HG03469 (cell line): ENCODE data around the gene PROCA1.
"Not testable (repeated sequence)": the region's sequence is repeated elsewhere in the genome, so short reads cannot be mapped to it uniquely, and the experiment has no call there.

Source experiments
- ATAC-seq: cut with Tn5 transposase; IDR thresholded peaks from one replicate; pipeline ENCODE4 v1.9.1; 2021; ENCODE audit warnings: mild to moderate bottlenecking, moderate library complexity, moderate number of reproducible peaks; ENCODE audit not compliant: unreplicated experiment

The PROCA1 gene

DNA sequence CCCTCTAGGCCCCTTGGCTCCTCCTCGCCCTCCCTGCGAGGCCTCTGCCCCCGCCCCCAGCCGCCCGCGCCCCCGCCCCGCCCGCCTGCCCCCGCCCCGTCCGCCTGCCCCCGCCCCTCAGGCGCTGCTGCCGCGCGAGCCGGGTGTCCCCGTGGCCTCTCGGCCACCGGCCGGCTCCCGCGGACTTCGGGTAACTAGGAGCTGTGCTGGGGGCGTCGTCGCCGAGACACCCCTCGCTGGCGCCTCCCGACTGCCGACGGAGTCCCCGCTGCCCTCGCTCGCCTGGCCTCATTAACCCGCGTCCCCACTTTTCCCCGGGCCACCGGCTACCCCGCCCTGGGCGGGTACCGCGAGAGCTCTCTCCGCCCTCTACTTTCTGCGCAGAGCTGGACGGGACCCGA lies 14.5 kb upstream of the PROCA1 start, which contains the start of gene TLCD1:
Gene TLCD1, minus strand, starts transcription at position 8 of the 401 bp plus-strand sequence. CDS start 136 bp downstream, outside the sequence.
- ATAC-seq, result no peak

GRCh38 chr17:28725660-28726225 lies 14.1 kb upstream of the PROCA1 start:
- no peak for ATAC-seq

DNA sequence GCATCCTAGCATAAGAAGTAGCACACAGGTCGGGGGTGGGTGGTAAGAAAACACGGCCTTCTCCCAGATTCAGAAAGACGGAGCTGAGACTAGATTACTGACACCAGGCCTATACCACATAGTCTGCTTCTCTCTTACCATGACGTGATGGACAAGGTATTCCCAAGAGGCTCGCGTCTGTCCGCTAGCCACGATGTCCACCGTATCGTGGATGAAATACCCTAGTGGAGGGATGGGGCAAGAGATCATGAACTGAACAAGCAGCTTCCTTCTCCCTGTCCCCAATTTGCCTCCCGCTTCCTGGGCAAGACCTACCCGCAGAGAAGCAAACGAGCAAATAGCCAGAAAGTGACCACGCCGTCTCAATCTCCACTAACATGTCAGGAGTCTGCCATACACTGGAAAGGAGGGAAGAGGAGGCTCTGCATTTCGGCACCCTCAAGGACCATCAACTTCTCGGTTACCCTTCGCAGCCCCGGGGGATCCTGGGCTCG lies 13.5 kb upstream of the PROCA1 start:
- ATAC-seq, result no peak

DNA sequence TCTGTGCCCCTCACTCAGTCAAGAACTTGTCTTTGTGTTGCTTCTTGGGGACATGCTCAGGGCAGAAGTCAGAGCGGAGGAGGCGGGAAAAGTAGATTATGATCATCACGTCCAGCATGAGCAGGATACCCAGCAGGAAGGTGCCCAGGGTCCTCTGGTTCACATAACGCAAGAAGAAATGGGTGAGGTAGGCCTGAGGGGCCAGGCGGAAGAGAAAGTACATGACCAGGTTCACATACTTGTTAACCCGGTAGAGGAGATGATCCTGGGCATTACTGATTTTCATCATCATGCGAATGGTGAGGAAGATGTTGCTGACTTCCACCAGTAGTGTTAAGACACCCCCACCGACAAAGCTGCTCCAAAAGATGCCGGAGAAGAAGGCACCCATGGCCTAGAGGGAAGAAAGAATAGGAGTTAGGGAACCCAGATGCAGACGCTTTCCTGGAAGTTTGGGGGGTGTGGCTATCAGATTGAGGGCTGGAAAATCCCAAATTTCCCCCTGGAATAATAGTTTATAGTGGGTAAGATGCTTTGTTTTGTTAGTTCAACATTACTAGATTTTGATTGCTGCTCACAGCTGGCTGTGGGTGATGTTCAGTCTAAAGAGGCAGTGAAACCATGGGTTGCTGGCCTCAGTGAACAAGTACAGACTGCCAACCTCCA lies 12.9 kb upstream of the PROCA1 start:
- ATAC-seq, result no peak

DNA sequence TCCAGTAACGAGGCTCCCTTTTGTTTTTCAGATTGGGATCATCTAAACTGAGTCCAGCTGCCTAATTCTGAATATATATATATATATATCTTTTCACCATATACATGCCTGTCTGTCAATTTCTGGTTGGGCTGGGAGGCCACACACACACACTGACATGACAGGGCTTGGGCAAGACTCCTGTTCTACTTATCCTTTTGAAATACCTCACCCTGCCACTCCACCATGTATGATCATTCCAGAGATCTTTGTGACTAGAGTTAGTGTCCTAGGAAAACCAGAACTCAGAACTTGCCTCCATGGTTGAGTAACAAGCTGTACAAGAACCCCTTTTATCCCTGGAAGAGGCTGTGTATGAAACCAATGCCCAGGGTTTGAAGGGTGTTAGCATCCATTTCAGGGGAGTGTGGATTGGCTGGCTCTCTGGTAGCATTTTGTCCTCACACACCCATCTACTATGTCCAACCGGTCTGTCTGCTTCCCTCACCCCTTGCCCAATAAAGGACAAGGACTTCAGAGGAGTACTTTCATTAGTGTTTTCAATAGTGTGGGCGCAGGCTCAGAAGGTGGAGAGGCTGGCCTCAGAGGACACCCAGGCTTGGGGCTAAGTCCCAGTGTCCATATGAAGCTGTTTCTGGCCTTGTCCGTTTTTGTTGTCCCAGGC lies 12.3 kb upstream of the PROCA1 start:
- not testable (repeated sequence) for ATAC-seq

- no peak for ATAC-seq
These were observed 11.6 kb upstream of the PROCA1 start for GRCh38 chr17:28723159-28723835.

DNA sequence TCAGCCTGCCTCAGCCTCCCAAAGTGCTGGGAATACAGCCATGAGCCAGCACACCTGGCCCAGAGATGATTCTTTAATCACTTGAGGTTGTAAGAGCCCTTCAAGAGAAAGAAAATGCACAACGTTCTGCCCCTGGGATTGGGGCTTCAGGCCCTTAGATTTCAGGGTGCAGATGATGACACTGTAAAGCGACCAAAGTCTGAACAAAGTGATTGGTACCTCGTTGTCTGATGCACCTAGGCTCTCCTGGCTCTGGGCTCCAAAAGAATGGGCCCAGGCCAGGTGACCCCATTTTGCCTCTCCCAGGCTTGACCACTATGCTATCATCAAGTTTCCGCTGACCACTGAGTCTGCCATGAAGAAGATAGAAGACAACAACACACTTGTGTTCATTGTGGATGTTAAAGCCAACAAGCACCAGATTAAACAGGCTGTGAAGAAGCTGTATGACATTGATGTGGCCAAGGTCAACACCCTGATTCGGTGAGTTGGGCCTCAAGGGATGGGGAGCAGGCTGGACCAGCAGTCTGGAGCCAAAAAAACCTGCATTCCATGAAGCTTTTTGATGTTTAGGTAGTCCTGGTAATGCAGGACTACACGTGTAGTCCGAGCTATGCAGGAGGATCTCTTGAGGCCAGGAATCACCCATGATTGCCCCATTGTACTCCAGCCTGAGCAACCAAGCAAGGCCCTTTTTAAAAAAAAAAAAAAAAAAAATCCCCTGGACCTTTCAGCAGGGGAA lies 10.9 kb upstream of the PROCA1 start:
- ATAC-seq, result no peak

DNA sequence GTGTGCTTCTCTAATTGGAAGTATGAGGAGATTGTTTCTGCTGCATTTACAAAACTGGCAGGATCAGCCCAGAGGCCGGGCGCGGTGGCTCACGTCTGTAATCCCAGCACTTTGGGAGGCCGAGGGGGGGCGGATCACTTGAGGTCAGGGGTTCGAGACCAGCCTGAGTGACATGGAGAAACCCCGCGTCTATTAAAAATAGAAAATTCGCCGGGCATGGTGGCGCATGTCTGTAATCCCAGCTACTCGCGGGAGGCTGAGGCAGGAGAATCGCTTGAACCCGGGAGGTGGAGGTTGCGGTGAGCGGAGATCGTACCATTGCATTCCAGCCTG lies 9.3 kb upstream of the PROCA1 start:
- ATAC-seq, result not testable (repeated sequence)

DNA sequence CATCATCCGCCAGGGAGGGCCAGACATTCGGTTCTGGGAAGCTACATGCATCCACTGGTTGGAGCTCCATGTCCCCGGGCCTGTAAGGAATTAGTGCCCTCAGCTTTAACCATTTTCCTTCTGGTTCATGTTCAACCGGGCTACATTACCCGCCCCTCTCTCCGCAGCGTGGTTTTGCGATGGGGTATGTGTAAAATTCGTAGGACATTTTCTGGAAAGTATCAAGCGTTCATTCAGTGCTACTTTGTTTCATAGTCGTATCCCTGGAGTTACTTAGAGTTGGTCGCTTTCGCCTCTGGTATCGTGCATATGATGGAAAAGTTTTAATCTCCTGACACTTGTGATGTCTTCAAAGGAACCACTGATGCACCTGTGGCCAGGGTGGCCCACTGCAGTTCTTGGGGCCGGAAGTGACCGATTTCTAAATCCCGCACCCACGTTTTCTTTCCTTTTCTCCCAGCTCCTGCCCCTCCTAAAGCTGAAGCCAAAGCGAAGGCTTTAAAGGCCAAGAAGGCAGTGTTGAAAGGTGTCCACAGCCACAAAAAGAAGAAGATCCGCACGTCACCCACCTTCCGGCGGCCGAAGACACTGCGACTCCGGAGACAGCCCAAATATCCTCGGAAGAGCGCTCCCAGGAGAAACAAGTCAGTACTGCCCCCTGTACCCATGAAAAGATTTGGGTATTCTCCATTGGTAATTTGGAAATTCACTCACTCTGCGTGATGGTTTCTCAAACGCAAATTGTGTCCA lies 8.7 kb upstream of the PROCA1 start:
- no peak for ATAC-seq

GRCh38 chr17:28719021-28719433 lies 7.3 kb upstream of the PROCA1 start:
- ATAC-seq, result no peak

GRCh38 chr17:28718333-28719020 lies 6.8 kb upstream of the PROCA1 start:
- no peak for ATAC-seq

DNA sequence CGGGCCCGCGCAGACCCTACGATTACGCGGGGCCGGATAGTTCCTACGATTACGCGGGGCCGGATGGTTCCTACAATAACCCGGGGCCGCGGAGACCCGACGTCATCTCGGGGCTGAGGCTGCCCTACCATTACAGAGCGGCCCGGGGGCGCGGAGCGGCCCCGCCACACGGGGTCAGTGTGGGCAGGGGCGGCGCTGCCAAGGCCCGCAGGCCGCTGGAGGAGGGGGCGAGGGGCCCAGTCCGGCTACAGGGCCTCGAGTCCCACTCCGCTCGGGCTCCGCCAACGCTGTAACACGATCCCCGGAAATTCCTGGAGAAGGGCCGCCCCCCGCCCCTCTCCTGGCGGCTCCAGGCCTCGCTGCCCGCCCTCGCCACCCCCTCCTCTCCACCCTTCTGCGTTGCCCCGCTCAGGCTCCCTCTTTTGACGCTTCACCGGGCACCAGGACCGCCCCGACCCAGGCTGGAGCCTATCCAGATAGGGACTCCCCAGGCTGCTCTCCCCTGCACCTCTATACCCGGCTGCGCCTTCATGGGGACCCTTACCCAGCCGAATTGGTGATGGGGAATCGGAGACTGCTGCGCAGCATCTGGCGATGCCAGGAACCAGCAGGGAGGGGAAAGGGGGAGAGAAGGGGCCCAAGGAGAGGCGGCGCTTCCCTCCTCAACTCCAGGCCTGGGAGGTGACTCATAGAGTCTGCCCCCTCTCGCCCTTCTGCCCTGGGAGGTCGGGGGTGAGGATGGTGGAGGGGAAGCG lies 6.1 kb upstream of the PROCA1 start, which contains the start of gene RAB34:
Gene RAB34, minus strand, starts transcription at position 291 of the 755 bp plus-strand sequence. CDS start 602 bp downstream, outside the sequence.
- no peak for ATAC-seq

GRCh38 chr17:28716740-28717577 lies 5.3 kb upstream of the PROCA1 start:
- no peak for ATAC-seq

- ATAC-seq, result no peak
These were observed 3.5 kb upstream of the PROCA1 start for GRCh38 chr17:28715217-28715616.

DNA sequence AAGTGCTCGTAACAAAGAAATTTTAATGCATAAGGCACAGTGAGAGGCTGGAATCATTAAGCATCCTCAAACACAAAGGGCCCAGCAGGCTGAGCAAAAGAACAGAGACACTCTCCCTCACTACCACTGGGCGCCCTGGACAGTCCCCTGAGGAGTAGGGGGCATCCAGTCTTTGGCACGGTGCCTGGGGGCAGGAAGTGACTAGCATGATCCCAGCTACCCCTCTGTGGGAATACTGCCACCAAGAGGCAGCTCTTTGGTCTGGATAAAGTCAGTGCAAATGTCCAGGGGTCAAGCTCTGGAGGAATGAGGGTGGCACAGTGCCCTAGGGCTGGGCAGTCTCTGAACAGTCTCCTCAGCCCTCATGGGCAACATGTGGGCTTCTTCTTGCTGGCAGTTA lies 2.6 kb upstream of the PROCA1 start:
- no peak for ATAC-seq

GRCh38 chr17:28712705-28713415 lies 1.2 kb upstream of the PROCA1 start:
- ATAC-seq, result no peak

DNA sequence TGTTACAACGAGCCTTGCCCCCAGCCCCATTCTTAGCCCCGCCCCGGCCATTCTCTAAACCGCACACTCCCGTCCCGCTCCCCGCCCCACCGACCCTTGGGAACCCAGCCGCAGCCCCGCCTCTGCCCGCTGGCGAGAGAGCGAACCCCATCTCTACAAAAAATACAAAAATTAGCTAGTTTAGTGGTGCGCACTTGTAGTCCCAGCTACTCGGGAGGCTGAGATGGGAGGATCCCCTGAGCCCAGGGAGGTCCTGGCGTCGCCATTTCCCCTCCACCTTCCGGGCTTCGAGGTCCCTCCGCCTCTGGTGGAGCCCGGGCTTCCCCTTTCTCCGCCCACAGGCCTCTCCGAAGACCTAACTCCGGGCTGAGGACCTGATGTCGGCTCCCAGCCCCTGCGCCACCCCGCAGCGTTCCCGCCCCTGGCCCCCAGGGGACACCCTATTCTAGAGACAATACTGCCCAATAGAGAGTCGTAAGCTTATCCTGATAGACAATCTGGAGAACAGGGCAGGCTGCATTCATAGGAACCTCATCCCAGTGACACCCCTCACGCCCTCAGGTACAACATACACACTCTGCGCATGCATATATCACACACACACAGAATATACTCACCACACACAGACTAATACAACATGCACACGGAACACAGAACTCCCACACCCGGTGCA lies 480 bp upstream of the PROCA1 start:
- ATAC-seq, result no peak
